ENCODE data around the gene SPIB. TPM values are rescaled to one million over a fixed set of nuclear protein-coding genes. Genes with fewer than 3 reads are reported as not detected.

SPIB gene
- total and polyA plus RNA-seq, 2 of the 4 experiments (the other 2 are of a cell fraction) = not detected

DNA sequence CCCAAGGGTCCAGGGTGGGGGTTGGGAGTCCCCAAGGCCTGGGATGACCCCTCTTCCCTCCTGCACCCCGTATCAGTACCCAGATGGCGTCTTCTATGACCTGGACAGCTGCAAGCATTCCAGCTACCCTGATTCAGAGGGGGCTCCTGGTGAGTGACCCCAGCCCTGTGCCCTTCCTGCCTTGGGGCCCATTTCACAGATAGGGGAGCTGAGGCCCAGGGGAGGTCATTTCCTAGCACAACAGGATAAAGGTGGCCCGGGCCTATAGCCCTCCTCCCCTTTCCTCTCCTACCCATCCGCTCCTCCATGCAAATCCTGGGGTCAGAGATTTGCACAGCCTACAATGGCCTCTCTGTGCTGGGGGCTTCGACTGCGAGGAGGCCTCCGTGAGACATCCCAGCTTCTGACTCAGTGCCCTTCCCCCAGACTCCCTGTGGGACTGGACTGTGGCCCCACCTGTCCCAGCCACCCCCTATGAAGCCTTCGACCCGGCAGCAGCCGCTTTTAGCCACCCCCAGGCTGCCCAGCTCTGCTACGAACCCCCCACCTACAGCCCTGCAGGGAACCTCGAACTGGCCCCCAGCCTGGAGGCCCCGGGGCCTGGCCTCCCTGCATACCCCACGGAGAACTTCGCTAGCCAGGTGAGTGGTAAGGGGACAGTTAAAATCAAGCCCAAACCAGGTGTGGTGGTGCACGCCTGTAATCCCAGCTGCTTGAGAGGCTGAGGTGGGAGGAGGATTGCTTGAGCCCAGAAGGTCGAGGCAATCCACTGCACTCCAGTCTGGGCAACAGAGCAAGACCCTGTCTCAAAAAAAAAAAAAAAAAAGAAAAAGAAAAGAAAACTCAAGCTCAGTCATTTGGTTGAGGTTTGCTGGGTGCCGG lies 3.9 kb downstream of the SPIB start (continued):
- no peak for TF ChIP-seq NFE2L2 (IDR thresholded peaks at IDR 0.05; ENCODE audit: low read depth, low read length)

DNA sequence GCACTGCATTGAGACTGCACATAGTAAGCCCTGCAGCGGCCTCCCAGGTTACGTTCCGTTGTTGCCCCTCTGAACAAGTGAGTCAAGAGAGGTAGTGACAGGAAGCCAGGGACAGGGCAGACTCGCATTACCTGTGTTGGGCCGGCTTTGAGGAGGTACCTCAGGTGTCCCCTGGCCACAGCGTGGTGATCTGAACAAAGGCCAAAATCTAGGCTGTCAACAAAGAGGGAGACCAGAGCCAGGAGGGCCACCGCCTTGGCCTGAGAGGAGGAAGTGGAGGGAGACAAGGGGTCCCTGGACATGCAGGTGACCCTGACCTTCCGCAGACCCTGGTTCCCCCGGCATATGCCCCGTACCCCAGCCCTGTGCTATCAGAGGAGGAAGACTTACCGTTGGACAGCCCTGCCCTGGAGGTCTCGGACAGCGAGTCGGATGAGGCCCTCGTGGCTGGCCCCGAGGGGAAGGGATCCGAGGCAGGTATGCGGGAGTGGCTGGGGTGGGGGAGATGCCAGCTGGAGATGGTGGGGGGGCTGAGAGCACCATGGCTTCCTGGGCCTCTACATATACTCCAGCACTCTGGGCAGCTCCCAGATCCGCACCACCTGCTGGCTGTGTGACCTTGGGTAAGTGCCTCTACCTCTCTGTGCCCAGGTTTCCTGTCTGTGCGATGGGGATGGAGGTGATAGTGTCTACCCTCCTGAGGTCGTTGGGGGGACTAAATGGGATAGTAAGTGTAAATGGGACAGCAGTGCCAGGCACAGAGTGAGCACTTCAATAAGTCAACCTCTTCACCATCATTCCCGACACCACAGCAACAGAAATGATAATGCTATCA lies 4.8 kb downstream of the SPIB start:
- H3K79me1 ChIP-seq (ENCODE audit: low read depth in 1 of 2, low read length in 2 of 2) = no peaks in the 10 kb centered on the region
- no peak overlapping the region for H2BK15ac ChIP-seq (ENCODE audit: low read depth, low read length)
- no peaks in the 10 kb centered on the region for H3K36me3 ChIP-seq (ENCODE audit: control insufficient read depth, insufficient read depth, low read length)
- H4K20me1 ChIP-seq (ENCODE audit: insufficient read depth, low read length) = no peaks in the 10 kb centered on the region
- no peak overlapping the region for H3K14ac ChIP-seq (replicated peaks; ENCODE audit: low read depth, low read length)
- WGBS, 2 experiments (ENCODE audit: extremely low coverage in 2 of 2, insufficient read length in 1 of 2) = 83% methylated on average over 14 of the region's 22 CpGs; no CpG with 5 or more reads in 1 of the 2 experiments
- no peak overlapping the region for H3K56ac ChIP-seq (ENCODE audit: extremely low read depth, insufficient read depth, low read length)
- no peak overlapping the region for H3K4me2 ChIP-seq (ENCODE audit: low read depth, low read length)
- ChIA-PET POLR2A (ENCODE audit: unreplicated experiment) (no interaction called here), CTCF (no interaction called here)
- in situ Hi-C loops (cut with MboI; ENCODE audit: low sequenced_read_pairs) (no loop called here), dilution Hi-C loops (cut with HindIII; ENCODE audit: low sequenced_read_pairs, unreplicated experiment) (no loop called here), intact Hi-C loops (cut with micrococcal nuclease) (no loop called here)
- DNase-seq = no peak
- ATAC-seq (ENCODE audit: low read depth) = no peak
- no peak overlapping the region for H2BK20ac ChIP-seq (ENCODE audit: low read depth, low read length)
- no peaks in the 10 kb centered on the region for H3K9me3 ChIP-seq (ENCODE audit: control insufficient read depth, insufficient read depth, low read length)
- H3K9me1 ChIP-seq (ENCODE audit: insufficient read depth, low read length) = no peaks in the 10 kb centered on the region
- no TSS peak for BruUV-seq (replicated peaks)
- no peaks in the 10 kb centered on the region for H3K4me1 ChIP-seq (ENCODE audit: control insufficient read depth, insufficient read depth, low read length)
- no peak overlapping the region for H4K91ac ChIP-seq (ENCODE audit: insufficient read depth, low read depth, low read length)
- H2AFZ ChIP-seq (replicated peaks; ENCODE audit: low read length, poor library complexity) = no peak overlapping the region
- H4K5ac ChIP-seq (ENCODE audit: low read depth, low read length) = no peak overlapping the region
- no peak overlapping the region for H3K4me3 ChIP-seq (ENCODE audit: insufficient read depth, low read depth, low read length)
- no peak overlapping the region for H2BK120ac ChIP-seq (ENCODE audit: low read depth, low read length)
- H3K27ac ChIP-seq (ENCODE audit: insufficient read depth, low read length) = no peak overlapping the region
- H2AK5ac ChIP-seq (ENCODE audit: low read depth, low read length) = no peak overlapping the region
- no peak overlapping the region for H3K4ac ChIP-seq (ENCODE audit: low read depth, low read length)
- H2BK5ac ChIP-seq (ENCODE audit: low read depth, low read length, poor library complexity, severe bottlenecking) = no peak overlapping the region
- no peak overlapping the region for H3K9ac ChIP-seq (ENCODE audit: low read depth, low read length)
- no peak overlapping the region for H3K23ac ChIP-seq (ENCODE audit: low read depth, low read length)
- no peak overlapping the region for H3K18ac ChIP-seq (ENCODE audit: low read depth, low read length)
- H2AK9ac ChIP-seq (replicated peaks; ENCODE audit: low read depth, low read length, poor library complexity) = no peak overlapping the region
- no peak overlapping the region for H4K8ac ChIP-seq (ENCODE audit: low read depth in 2 of 2, low read length in 2 of 2)
- TF ChIP-seq RCOR1 (IDR thresholded peaks at IDR 0.05; ENCODE audit: insufficient replicate concordance, low read length) (no peak), RAD21 (IDR thresholded peaks at IDR 0.05; ENCODE audit: low read length) (no peak), MXI1 (IDR thresholded peaks at IDR 0.05; ENCODE audit: borderline replicate concordance, low read depth, low read length) (no peak), FOS (IDR thresholded peaks at IDR 0.05; ENCODE audit: low read depth, low read length) (no peak), BHLHE40 (IDR thresholded peaks at IDR 0.05; ENCODE audit: low read depth, low read length) (no peak), RFX5 (IDR thresholded peaks at IDR 0.05; ENCODE audit: low read depth, low read length) (no peak), CEBPB (IDR thresholded peaks at IDR 0.05; ENCODE audit: low read depth, low read length) (no peak), MAZ (IDR thresholded peaks at IDR 0.05; ENCODE audit: borderline replicate concordance, low read depth, low read length) (no peak)
- TF ChIP-seq, protein P1, sequence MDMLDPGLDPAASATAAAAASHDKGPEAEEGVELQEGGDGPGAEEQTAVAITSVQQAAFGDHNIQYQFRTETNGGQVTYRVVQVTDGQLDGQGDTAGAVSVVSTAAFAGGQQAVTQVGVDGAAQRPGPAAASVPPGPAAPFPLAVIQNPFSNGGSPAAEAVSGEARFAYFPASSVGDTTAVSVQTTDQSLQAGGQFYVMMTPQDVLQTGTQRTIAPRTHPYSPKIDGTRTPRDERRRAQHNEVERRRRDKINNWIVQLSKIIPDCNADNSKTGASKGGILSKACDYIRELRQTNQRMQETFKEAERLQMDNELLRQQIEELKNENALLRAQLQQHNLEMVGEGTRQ (IDR thresholded peaks at IDR 0.05; ENCODE audit: low read depth, low read length) = no peak
- peaks cover 24% of the 10 kb centered on the region for H3K27me3 ChIP-seq (ENCODE audit: control insufficient read depth, insufficient read depth, low read length)
